HepG2 (cell line): ENCODE data around the gene OR52H1. TPM values are rescaled to one million over a fixed set of nuclear protein-coding genes. Genes with fewer than 3 reads are reported as not detected.

ENCODE experiments used
- ATAC-seq: fragments of 200-7000 bp; cut with Tn5 transposase; 3 replicates; pipeline ENCODE4 v1.9.1; 2020; ENCODE audit warnings: mild to moderate bottlenecking, moderate library complexity
- BruUV-seq: library from RNA; stranded (reverse); fragments of 400-500 nt; replicated peaks from 2 replicates; lab custom pipeline; 2021; lab: Mats Ljungman, UMichigan
- CTCF ChIA-PET: fragments of 300-600 bp; formaldehyde crosslinking; extraction: SDS; loops from one replicate; lab custom pipeline; 2021; ENCODE audit warnings: low total read pairs, inconsistent platforms, low intra/inter-chr PET ratio; lab: Yijun Ruan, JAX
- POLR2A ChIA-PET: fragments of 350-600 bp; sonication (Branson Sonifier 250); formaldehyde crosslinking; loops from one replicate; lab custom pipeline; 2020; ENCODE audit warnings: antibody characterized with exemption, inconsistent platforms; lab: Yijun Ruan, JAX
- DNase-seq: peaks from one replicate; pipeline ENCODE4 v3.0.0-alpha.2; 2015; ENCODE audit warnings: low spot score
- FAIRE-seq: peaks from 3 replicates; lab custom pipeline; 2011; peaks lifted over from hg19 to GRCh38; lab: Jason Lieb, UNC
- H2AFZ ChIP-seq: one replicate; pipeline ENCODE4 v1.6.1; 2011; ENCODE audit warnings: low read length, inconsistent platforms
- H3K27ac ChIP-seq: fragments of 300-600 bp; 3 replicates; pipeline ENCODE4 v1.8.0; 2011; ENCODE audit warnings: mixed run types, mild to moderate bottlenecking, mixed read lengths, low read length, inconsistent platforms; ENCODE audit not compliant: insufficient read depth; ENCODE audit errors: extremely low read length
- H3K27me3 ChIP-seq, 2 experiments: fragments of 200-600 bp in 1 of 2; 2 replicates in 1 of 2; 3 replicates in 1 of 2; pipeline versions ENCODE4 v1.6.0 to v1.8.0; 2011; ENCODE audit warnings: low read length in 2 of 2, mild to moderate bottlenecking in 2 of 2, moderate library complexity in 2 of 2, inconsistent platforms in 1 of 2; ENCODE audit not compliant: insufficient read depth in 2 of 2, control insufficient read depth in 1 of 2
- H3K36me3 ChIP-seq, 2 experiments: fragments of 200-600 bp in 1 of 2; replicated peaks in 1 of 2; 2 replicates in 1 of 2; 3 replicates in 1 of 2; pipeline versions ENCODE4 v1.5.1 to v1.8.0; 2011; ENCODE audit warnings: low read length in 2 of 2, inconsistent platforms in 1 of 2; ENCODE audit not compliant: insufficient read depth in 2 of 2, control insufficient read depth in 1 of 2
- H3K4me1 ChIP-seq: 2 replicates; pipeline ENCODE4 v1.5.1; 2012; ENCODE audit warnings: low read length, inconsistent platforms; ENCODE audit not compliant: insufficient read depth
- H3K4me2 ChIP-seq: 2 replicates; pipeline ENCODE4 v1.6.0; 2011; ENCODE audit warnings: low read depth, low read length, inconsistent platforms
- H3K4me3 ChIP-seq, 3 experiments: fragments of 200-600 bp in 1 of 3; sonication (generic), shearing (Covaris generic) in 1 of 3; replicated peaks in 1 of 3; 2 replicates each; pipeline ENCODE4 v1.5.1; 2011 to 2016; ENCODE audit warnings: low read length in 3 of 3, inconsistent platforms in 2 of 3, low read depth in 2 of 3, mild to moderate bottlenecking in 2 of 3, control low read depth in 1 of 3, mixed read lengths in 1 of 3; ENCODE audit not compliant: insufficient read depth in 1 of 3
- H3K79me2 ChIP-seq: one replicate; pipeline ENCODE4 v1.6.1; 2011; ENCODE audit warnings: low read length, inconsistent platforms; ENCODE audit not compliant: insufficient read depth
- H3K9ac ChIP-seq: 2 replicates; pipeline ENCODE4 v1.6.0; 2011; ENCODE audit warnings: mild to moderate bottlenecking, low read depth, low read length, inconsistent platforms; ENCODE audit not compliant: insufficient read depth
- H3K9me3 ChIP-seq: 2 replicates; pipeline ENCODE4 v1.5.1; 2012; ENCODE audit warnings: mild to moderate bottlenecking, low read length
- H4K20me1 ChIP-seq: 2 replicates; pipeline ENCODE4 v1.6.0; 2011; ENCODE audit warnings: inconsistent platforms, mild to moderate bottlenecking, low read length, moderate library complexity; ENCODE audit not compliant: insufficient read depth
- GRHL1 ChIP-seq: sonication (generic); formaldehyde crosslinking; conservative IDR thresholded peaks from 2 replicates; pipeline ENCODE4 v1.8.0; 2022; ENCODE audit warnings: missing genetic modification reagents
- KMT2A ChIP-seq: sonication (generic); formaldehyde crosslinking; IDR thresholded peaks from 2 replicates; pipeline ENCODE4 v1.4.0; 2020; ENCODE audit warnings: missing genetic modification reagents
- REL ChIP-seq: sonication (generic); formaldehyde crosslinking; conservative IDR thresholded peaks from 2 replicates; pipeline ENCODE4 v1.8.0; 2022; ENCODE audit warnings: mild to moderate bottlenecking, missing genetic modification reagents, moderate library complexity
- RFX5 ChIP-seq: IDR thresholded peaks from 2 replicates; pipeline ENCODE4 v1.6.1; 2011; ENCODE audit warnings: low read depth, low read length, improper control_type of control experiment
- SYNCRIP ChIP-seq: fragments of 200-400 bp; formaldehyde crosslinking; IDR thresholded peaks from 2 replicates; pipeline ENCODE4 v1.6.1; 2018; ENCODE audit warnings: mild to moderate bottlenecking, low read depth, low read length; ENCODE audit not compliant: insufficient read depth
- TFE3 ChIP-seq: IDR thresholded peaks from 2 replicates; pipeline ENCODE4 v1.6.1; 2016
- ZFX ChIP-seq: sonication (generic); formaldehyde crosslinking; IDR thresholded peaks from 2 replicates; pipeline ENCODE4 v1.4.0; 2020; ENCODE audit warnings: mild to moderate bottlenecking, low read depth, missing genetic modification reagents, moderate library complexity
- ZHX2 ChIP-seq, 2 experiments: sonication (generic) in 1 of 2; formaldehyde crosslinking in 1 of 2; IDR thresholded peaks; 2 replicates each; pipeline versions ENCODE4 v1.6.1 to v1.9.0; 2014 to 2022; ENCODE audit warnings: antibody characterized with exemption in 1 of 2, borderline replicate concordance in 1 of 2, inconsistent platforms in 1 of 2, low read depth in 1 of 2, missing genetic modification reagents in 1 of 2
- ZNF207 ChIP-seq: fragments of 450-650 bp; IDR thresholded peaks from 2 replicates; pipeline ENCODE4 v1.6.1; 2016; ENCODE audit warnings: antibody characterized with exemption, borderline replicate concordance
- ZNF446 ChIP-seq: sonication (generic); formaldehyde crosslinking; IDR thresholded peaks from 2 replicates; pipeline ENCODE4 v1.5.0; 2020; ENCODE audit warnings: mild to moderate bottlenecking, missing genetic modification reagents
- WGBS: methylation state at CpG from one replicate; pipeline ENCODE4 v1.1.6; 2017; ENCODE audit warnings: low lambda C conversion rate; 5-methylcytosine and 5-hydroxymethylcytosine counted together
- in situ Hi-C: cut with HindIII; loops from 2 replicates; pipeline ENCODE4 v1.10.0; 2017; ENCODE audit warnings: low pct_unique_long_range_greater_than_20kb; ENCODE audit not compliant: extremely low pct_ligation_motif_present
- intact Hi-C: fragments of 100-400 bp; cut with micrococcal nuclease; formaldehyde crosslinking; loops from one replicate; pipeline ENCODE4 v1.10.0; 2022; ENCODE audit not compliant: unreplicated experiment
- polyA plus RNA-seq, 8 experiments: library from polyadenylated mRNA; depleted of rRNA in 3 of 8; stranded (reverse) in 7 of 8; unstranded in 1 of 8; fragments of >200 nt; fragmentation: Illumina TruSeq in 4 of 8; extraction: Trizol in 4 of 8; gene quantifications; 2 replicates each; pipeline versions ENCODE4 v1.2.1 to v1.2.3, GENCODE V29; 2011 to 2016; ENCODE audit warnings: low read depth in 4 of 8, missing spikeins in 1 of 8, mixed read lengths in 1 of 8; ENCODE audit not compliant: insufficient read depth in 1 of 8
- total RNA-seq, 5 experiments: library from RNA; depleted of rRNA; stranded (reverse); fragments of >200 nt; fragmentation: Illumina TruSeq; extraction: Trizol; gene quantifications; 2 replicates each; pipeline ENCODE4 v1.2.3, GENCODE V29; 2016; ENCODE audit warnings: low read depth in 1 of 5

Gene OR52H1
- total and polyA plus RNA-seq, 2 of the 13 experiments (the other 11 are each of a cell fraction or from before 2014, with no cell fraction given): not detected

GRCh38 chr11:5546457-5546856 lies 1.9 kb downstream of the OR52H1 start:
- Histone ChIP-seq H3K9ac (no peak overlapping the region), H3K9me3 (no peaks in the 10 kb centered on the region), H3K4me1 (no peaks in the 10 kb centered on the region), H3K27ac (no peak overlapping the region), H2AFZ (no peak overlapping the region), H3K4me3 (no peak overlapping the region), H3K36me3 (no peaks in the 10 kb centered on the region), H3K27me3 (no peaks in the 10 kb centered on the region; a peak in 1 of 5 replicates), H3K79me2 (no peaks in the 10 kb centered on the region), H3K4me2 (no peak overlapping the region), H4K20me1 (no peaks in the 10 kb centered on the region)
- CTCF ChIA-PET: no interaction called here
- no peak for TF ChIP-seq REL (CRISPR knock-in tag)
- no peak for TF ChIP-seq ZHX2 (IDR thresholded peaks at IDR 0.05; ENCODE audit: low read depth)
- no peak for TF ChIP-seq ZHX2 (CRISPR knock-in tag; IDR thresholded peaks at IDR 0.05; ENCODE audit: borderline replicate concordance)
- TF ChIP-seq KMT2A (CRISPR knock-in tag): no peak
- no peak for TF ChIP-seq TFE3 (CRISPR knock-in tag)
- TF ChIP-seq ZFX (CRISPR knock-in tag): no peak
- TF ChIP-seq RFX5: no peak
- no peak for TF ChIP-seq ZNF207
- no peak for TF ChIP-seq SYNCRIP
- no peak for TF ChIP-seq ZNF446 (CRISPR knock-in tag)
- no peak for TF ChIP-seq GRHL1 (CRISPR knock-in tag)
- no peak for FAIRE-seq
- POLR2A ChIA-PET: no interaction called here
- ATAC-seq: no peak
- no peak for DNase-seq
- 27% methylated on average over 3 of the region's 3 CpGs for WGBS
- in situ Hi-C loops: no loop called here
- intact Hi-C loops: no loop called here
- no TSS peak for BruUV-seq
